Activated CD8-positive, alpha-beta memory T cell treated with anti-CD3 and anti-CD28 coated beads, Interleukin-2, amount 50 U/mL, for 4 hours (primary cell): Measurements from ENCODE around the gene ARID1A.

ENCODE experiments used
- DNase-seq: peaks from one replicate; pipeline ENCODE4 v3.0.0-alpha.2; 2020

ARID1A gene

DNA sequence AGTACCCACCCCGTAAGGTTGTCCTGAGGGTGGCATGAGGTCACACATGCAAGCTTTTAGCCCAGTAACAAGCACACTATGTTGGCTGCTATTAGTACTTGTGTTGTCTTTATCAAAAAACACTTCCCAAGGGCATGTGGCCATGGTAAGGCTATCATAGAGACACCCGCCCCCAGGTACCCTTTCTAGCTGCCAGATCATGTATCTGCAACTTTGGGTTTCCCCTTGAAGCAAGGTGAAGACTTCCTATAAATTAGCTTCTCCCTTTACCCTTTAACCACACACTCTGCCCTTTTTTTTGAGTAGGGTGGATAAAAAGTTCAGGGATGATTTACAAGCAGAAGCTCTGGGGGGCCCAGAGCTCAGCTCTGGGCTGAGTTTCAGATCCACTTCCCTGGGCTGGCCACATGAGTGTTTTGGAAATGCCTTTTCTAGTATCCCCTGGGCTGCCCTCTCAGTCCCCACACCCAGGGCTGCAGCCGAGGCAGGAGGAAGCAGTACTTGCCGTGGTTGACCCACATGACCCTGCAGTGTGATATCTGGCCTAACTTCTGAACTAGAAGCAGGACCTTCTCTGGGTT, 132.7 kb downstream of the ARID1A start:
- DNase-seq = no peak

- DNase-seq = no peak
These were observed 133.5 kb downstream of the ARID1A start for GRCh38 chr1:26829184-26829911.

- DNase-seq = no peak
These were observed 135.2 kb downstream of the ARID1A start for GRCh38 chr1:26831059-26831458.
